Caco-2 (cell line): ENCODE results near the gene FAM217B. TPM values are rescaled to one million over a fixed set of nuclear protein-coding genes. Genes with fewer than 3 reads are reported as not detected.

Source experiments
- BruUV-seq: library from RNA; stranded (reverse); fragments of 400-500 nt; replicated peaks from 2 replicates; lab custom pipeline; 2021; lab: Mats Ljungman, UMichigan
- CTCF ChIA-PET: fragments of 300-600 bp; sonication (Branson Sonifier 250); formaldehyde crosslinking; loops from one replicate; lab custom pipeline; 2022; ENCODE audit warnings: antibody characterized with exemption; lab: Charles Lee
- POLR2A ChIA-PET: fragments of 300-600 bp; sonication (Branson Sonifier 250); formaldehyde crosslinking; loops from one replicate; lab custom pipeline; 2022; ENCODE audit warnings: antibody characterized with exemption; lab: Charles Lee
- DNase-seq, 2 experiments: peaks; one replicate each; pipeline versions ENCODE4 v3.0.0 to v3.0.0-alpha.2; 2020 to 2022
- H3K27me3 ChIP-seq: replicated peaks from 2 replicates; pipeline ENCODE4 v1.6.0; 2011; ENCODE audit warnings: low read length; ENCODE audit not compliant: control insufficient read depth, insufficient read depth
- H3K36me3 ChIP-seq: 2 replicates; pipeline ENCODE4 v1.5.1; 2011; ENCODE audit warnings: low read length; ENCODE audit not compliant: control insufficient read depth, insufficient read depth
- H3K4me1 ChIP-seq: fragments of 250-450 bp; sonication (Bioruptor Pico); 2 replicates; pipeline ENCODE4 v1.5.1; 2020; ENCODE audit warnings: mild to moderate bottlenecking
- H3K4me3 ChIP-seq: 2 replicates; pipeline ENCODE4 v1.5.1; 2011; ENCODE audit warnings: low read depth, mild to moderate bottlenecking, control low read depth, low read length
- H3K9me3 ChIP-seq: fragments of 250-450 bp; sonication (Bioruptor Pico); 2 replicates; pipeline ENCODE4 v1.5.1; 2020; ENCODE audit warnings: mild to moderate bottlenecking, moderate library complexity
- H3K27ac Mint-ChIP-seq: one replicate; pipeline ENCODE4 v1.8.0; 2022; ENCODE audit warnings: mixed read lengths; ENCODE audit not compliant: unreplicated experiment
- H3K27me3 Mint-ChIP-seq: one replicate; pipeline ENCODE4 v1.8.0; 2022; ENCODE audit warnings: mixed read lengths; ENCODE audit not compliant: insufficient read depth, unreplicated experiment
- H3K36me3 Mint-ChIP-seq: one replicate; pipeline ENCODE4 v1.8.0; 2022; ENCODE audit warnings: mild to moderate bottlenecking, mixed read lengths; ENCODE audit not compliant: insufficient read depth, unreplicated experiment
- H3K4me1 Mint-ChIP-seq: one replicate; pipeline ENCODE4 v1.8.0; 2022; ENCODE audit warnings: low read depth, mixed read lengths; ENCODE audit not compliant: unreplicated experiment
- H3K4me3 Mint-ChIP-seq: one replicate; pipeline ENCODE4 v1.8.0; 2022; ENCODE audit warnings: mild to moderate bottlenecking, moderate library complexity, mixed read lengths; ENCODE audit not compliant: unreplicated experiment
- H3K9me3 Mint-ChIP-seq: one replicate; pipeline ENCODE4 v1.8.0; 2022; ENCODE audit warnings: mixed read lengths; ENCODE audit not compliant: unreplicated experiment
- CTCF ChIP-seq, 2 experiments: fragments of 200-600 bp in 1 of 2; IDR thresholded peaks; 1 replicate in 1 of 2; 2 replicates in 1 of 2; pipeline versions ENCODE4 v1.5.1 to v1.8.0; 2011 to 2022; ENCODE audit warnings: antibody characterized with exemption in 1 of 2, control low read depth in 1 of 2, inconsistent platforms in 1 of 2, low read depth in 1 of 2, low read length in 1 of 2, mild to moderate bottlenecking in 1 of 2, moderate library complexity in 1 of 2; ENCODE audit not compliant: insufficient read depth in 1 of 2, severe bottlenecking in 1 of 2, unreplicated experiment in 1 of 2
- intact Hi-C: fragments of 100-400 bp; cut with micrococcal nuclease; formaldehyde crosslinking; loops from one replicate; pipeline ENCODE4 v1.10.0; 2022; ENCODE audit not compliant: unreplicated experiment
- total RNA-seq: library from RNA; stranded (reverse); gene quantifications from 2 replicates; pipeline ENCODE4 v1.2.3, GENCODE V29; 2022

Gene FAM217B
- total RNA-seq, 1 experiment from 2014 or later: 65.3 TPM

- intact Hi-C loops: no loop called here
- Mint-ChIP-seq H3K4me1 (peaks cover 35% of the 10 kb centered on the region), H3K27me3 (no peaks in the 10 kb centered on the region), H3K27ac (no peak overlapping the region), H3K4me3 (no peak overlapping the region), H3K36me3 (no peaks in the 10 kb centered on the region), H3K9me3 (no peaks in the 10 kb centered on the region)
- Histone ChIP-seq H3K27me3 (no peaks in the 10 kb centered on the region), H3K36me3 (no peaks in the 10 kb centered on the region), H3K9me3 (no peaks in the 10 kb centered on the region), H3K4me1 (peaks cover 33% of the 10 kb centered on the region), H3K4me3 (0 out of 2 replicates have a peak overlapping the region, but pooled peaks have one; percentile 3)
- TF ChIP-seq CTCF (IDR thresholded peaks at IDR 0.05; ENCODE audit: insufficient read depth in 1 of 2, low read depth in 1 of 2, low read length in 1 of 2, severe bottlenecking in 1 of 2, unreplicated experiment in 1 of 2): no peak
- ChIA-PET CTCF (interaction anchor here (0.5 to 2.2 kb wide), 3 partner anchors 25 to 91 kb away, joined by 3 to 16 read pairs (median 5); partner anchors contain the start of gene SYCP2), POLR2A (interaction anchor here (0.7 to 1.0 kb wide), 2 partner anchors 18 to 54 kb away, joined by 3 to 4 read pairs; partner anchors contain the start of genes FAM217B and PPP1R3D)
- DNase-seq: peak in 1 of 2 experiments; percentile 45
- no TSS peak for BruUV-seq
Measured at GRCh38 chr20:59958626-59959025, 18.4 kb downstream of the FAM217B start.

GRCh38 chr20:59961423-59961822, 21.2 kb downstream of the FAM217B start:
- POLR2A ChIA-PET: no interaction called here
- CTCF ChIA-PET: interaction anchor here (0.7 to 1.1 kb wide), 2 partner anchors 21 to 96 kb away, joined by 3 read pairs; partner anchors contain the start of genes FAM217B and PPP1R3D

GRCh38 chr20:59962155-59962554, 22.0 kb downstream of the FAM217B start:
- no peaks in the 10 kb centered on the region for H3K27me3 Mint-ChIP-seq
- Histone ChIP-seq H3K9me3 (no peaks in the 10 kb centered on the region), H3K36me3 (no peaks in the 10 kb centered on the region), H3K27me3 (no peaks in the 10 kb centered on the region), H3K4me1 (peaks cover 17% of the 10 kb centered on the region), H3K4me3 (no peak overlapping the region)
- TF ChIP-seq CTCF (IDR thresholded peaks at IDR 0.05; ENCODE audit: insufficient read depth in 1 of 2, low read depth in 1 of 2, low read length in 1 of 2, severe bottlenecking in 1 of 2, unreplicated experiment in 1 of 2): no peak
- H3K36me3 Mint-ChIP-seq: no peaks in the 10 kb centered on the region
- H3K4me3 Mint-ChIP-seq: no peak overlapping the region
- H3K27ac Mint-ChIP-seq: no peak overlapping the region
- no TSS peak for BruUV-seq
- peaks cover 23% of the 10 kb centered on the region for H3K4me1 Mint-ChIP-seq
- ChIA-PET POLR2A (no interaction called here), CTCF (interaction anchor here (1.1 to 2.3 kb wide), 3 partner anchors 28 to 95 kb away, joined by 3 to 5 read pairs (median 4); partner anchors contain the start of gene SYCP2)
- intact Hi-C loops: no loop called here
- no peak for DNase-seq
- H3K9me3 Mint-ChIP-seq: no peaks in the 10 kb centered on the region

More at GRCh38 chr20:59961423-59961822, 21.2 kb downstream of the FAM217B start:
- Mint-ChIP-seq H3K9me3 (no peaks in the 10 kb centered on the region), H3K36me3 (no peaks in the 10 kb centered on the region), H3K27me3 (no peaks in the 10 kb centered on the region), H3K4me3 (no peak overlapping the region), H3K27ac (no peak overlapping the region), H3K4me1 (peaks cover 27% of the 10 kb centered on the region)
- no peak for DNase-seq
- H3K4me1 ChIP-seq: peaks cover 24% of the 10 kb centered on the region
- H3K27me3 ChIP-seq: no peaks in the 10 kb centered on the region
- no peak for TF ChIP-seq CTCF (IDR thresholded peaks at IDR 0.05; ENCODE audit: insufficient read depth in 1 of 2, low read depth in 1 of 2, low read length in 1 of 2, severe bottlenecking in 1 of 2, unreplicated experiment in 1 of 2)
- no peak overlapping the region for H3K4me3 ChIP-seq
- no peaks in the 10 kb centered on the region for H3K36me3 ChIP-seq
- intact Hi-C loops: no loop called here
- no peaks in the 10 kb centered on the region for H3K9me3 ChIP-seq
- BruUV-seq: no TSS peak
